Tibial artery (tissue), 4 donors: ENCODE results near the gene HDAC3.

Source experiments
- DNase-seq, 2 donors: peaks; one replicate each; pipeline ENCODE4 v3.0.0-alpha.2; 2019
- H3K27ac ChIP-seq, 2 donors: fragments of 200-600 bp; sonication (generic) in 1 of 2; 1 replicate in 1 of 2; 2 replicates in 1 of 2; pipeline ENCODE4 v1.5.1; 2018 to 2019; ENCODE audit warnings: mild to moderate bottlenecking in 1 of 2
- H3K27me3 ChIP-seq, 2 donors: fragments of 200-600 bp; sonication (generic) in 1 of 2; one replicate each; pipeline versions ENCODE4 v1.5.1 to v1.6.0; 2016 to 2019
- H3K36me3 ChIP-seq, 3 donors: fragments of 200-600 bp; sonication (generic) in 2 of 3; one replicate each; pipeline ENCODE4 v1.5.1; 2016 to 2019; ENCODE audit warnings: mild to moderate bottlenecking in 2 of 3
- H3K4me1 ChIP-seq, 4 donors: fragments of 200-600 bp; sonication (generic) in 2 of 4; 1 replicate in 3 of 4; 2 replicates in 1 of 4; pipeline ENCODE4 v1.5.1; 2016 to 2019
- H3K4me3 ChIP-seq, 2 donors: fragments of 200-600 bp; sonication (generic) in 1 of 2; 1 replicate in 1 of 2; 2 replicates in 1 of 2; pipeline ENCODE4 v1.5.1; 2018 to 2019; ENCODE audit warnings: mild to moderate bottlenecking in 2 of 2
- H3K9me3 ChIP-seq, 3 donors: fragments of 200-600 bp; sonication (generic) in 1 of 3; one replicate each; pipeline ENCODE4 v1.5.1; 2016 to 2019
- CTCF ChIP-seq, 2 experiments: fragments of 200-600 bp in 1 of 2; fragments of 450-650 bp in 1 of 2; IDR thresholded peaks; one replicate each; pipeline ENCODE4 v1.5.1; 2017 to 2019; ENCODE audit warnings: antibody characterized with exemption in 2 of 2, mild to moderate bottlenecking in 1 of 2, moderate library complexity in 1 of 2
- intact Hi-C: fragments of 100-400 bp; cut with DNase I; formaldehyde crosslinking; loops from one replicate; pipeline ENCODE4 v1.15.0; 2023; ENCODE audit warnings: low total_unique reads

HDAC3 gene

GRCh38 chr5:141672841-141673813 lies 36.5 kb upstream of the HDAC3 start:
- Histone ChIP-seq H3K4me3 (no peak overlapping the region), H3K36me3 (peaks cover 0 to 31% (median 0%) of the 10 kb centered on the region in 3 donors), H3K4me1 (no peaks in the 10 kb centered on the region), H3K27ac (no peak overlapping the region), H3K9me3 (no peaks in the 10 kb centered on the region), H3K27me3 (no peaks in the 10 kb centered on the region)
- no peak for TF ChIP-seq CTCF (IDR thresholded peaks at IDR 0.05)
- no peak for DNase-seq
- intact Hi-C loops = no loop called here

- Histone ChIP-seq H3K9me3 (no peaks in the 10 kb centered on the region), H3K36me3 (peaks cover 0 to 31% (median 0%) of the 10 kb centered on the region in 3 donors), H3K4me3 (no peak overlapping the region), H3K27me3 (no peaks in the 10 kb centered on the region), H3K27ac (no peak overlapping the region), H3K4me1 (no peaks in the 10 kb centered on the region)
- TF ChIP-seq CTCF (IDR thresholded peaks at IDR 0.05) = no peak
- DNase-seq = no peak
- intact Hi-C loops = no loop called here
These were observed 35.6 kb upstream of the HDAC3 start for GRCh38 chr5:141672071-141672840.

- intact Hi-C loops = no loop called here
- no peak overlapping the region for H3K4me3 ChIP-seq
- H3K4me1 ChIP-seq = no peaks in the 10 kb centered on the region
- no peak for TF ChIP-seq CTCF (IDR thresholded peaks at IDR 0.05)
- H3K27me3 ChIP-seq = no peaks in the 10 kb centered on the region
- H3K9me3 ChIP-seq = no peaks in the 10 kb centered on the region
- DNase-seq = no peak
- peaks cover 0 to 32% (median 0%) of the 10 kb centered on the region in 3 donors for H3K36me3 ChIP-seq
- no peak overlapping the region for H3K27ac ChIP-seq
These were observed 32.9 kb upstream of the HDAC3 start for GRCh38 chr5:141669520-141669919.

- H3K27me3 ChIP-seq = no peaks in the 10 kb centered on the region
- no peak for TF ChIP-seq CTCF (IDR thresholded peaks at IDR 0.05)
- H3K27ac ChIP-seq = no peak overlapping the region
- no peaks in the 10 kb centered on the region for H3K9me3 ChIP-seq
- peaks cover 0 to 37% (median 0%) of the 10 kb centered on the region in 3 donors for H3K36me3 ChIP-seq
- H3K4me3 ChIP-seq = no peak overlapping the region
- DNase-seq = no peak
- intact Hi-C loops = no loop called here
- no peaks in the 10 kb centered on the region for H3K4me1 ChIP-seq
These were observed 32.1 kb upstream of the HDAC3 start for GRCh38 chr5:141668601-141669265.
